Prostate gland (tissue), 2 donors: ENCODE results near the gene KIAA1755.

Source experiments
- CTCF ChIP-seq, 4 experiments: fragments of 200-600 bp in 2 of 4; fragments of 450-650 bp in 2 of 4; sonication (generic) in 2 of 4; IDR thresholded peaks; 1 replicate in 3 of 4; 2 replicates in 1 of 4; pipeline ENCODE4 v1.5.1; 2016 to 2019; ENCODE audit warnings: antibody characterized with exemption in 4 of 4, mild to moderate bottlenecking in 2 of 4, moderate library complexity in 2 of 4
- POLR2A ChIP-seq: fragments of 450-650 bp; IDR thresholded peaks from one replicate; pipeline ENCODE4 v1.6.1; 2016; ENCODE audit warnings: antibody characterized with exemption, mild to moderate bottlenecking
- POLR2AphosphoS5 ChIP-seq: sonication (generic); formaldehyde crosslinking; IDR thresholded peaks from one replicate; pipeline ENCODE4 v1.6.1; 2017; ENCODE audit warnings: antibody characterized with exemption

- no peak for TF ChIP-seq CTCF (IDR thresholded peaks at IDR 0.05)
- TF ChIP-seq POLR2AphosphoS5, result no peak
- TF ChIP-seq POLR2A, result no peak
These were observed 92.4 kb downstream of the KIAA1755 start for GRCh38 chr20:38167851-38168760.
